ENCODE data around the gene GPR153.

GPR153 gene

DNA sequence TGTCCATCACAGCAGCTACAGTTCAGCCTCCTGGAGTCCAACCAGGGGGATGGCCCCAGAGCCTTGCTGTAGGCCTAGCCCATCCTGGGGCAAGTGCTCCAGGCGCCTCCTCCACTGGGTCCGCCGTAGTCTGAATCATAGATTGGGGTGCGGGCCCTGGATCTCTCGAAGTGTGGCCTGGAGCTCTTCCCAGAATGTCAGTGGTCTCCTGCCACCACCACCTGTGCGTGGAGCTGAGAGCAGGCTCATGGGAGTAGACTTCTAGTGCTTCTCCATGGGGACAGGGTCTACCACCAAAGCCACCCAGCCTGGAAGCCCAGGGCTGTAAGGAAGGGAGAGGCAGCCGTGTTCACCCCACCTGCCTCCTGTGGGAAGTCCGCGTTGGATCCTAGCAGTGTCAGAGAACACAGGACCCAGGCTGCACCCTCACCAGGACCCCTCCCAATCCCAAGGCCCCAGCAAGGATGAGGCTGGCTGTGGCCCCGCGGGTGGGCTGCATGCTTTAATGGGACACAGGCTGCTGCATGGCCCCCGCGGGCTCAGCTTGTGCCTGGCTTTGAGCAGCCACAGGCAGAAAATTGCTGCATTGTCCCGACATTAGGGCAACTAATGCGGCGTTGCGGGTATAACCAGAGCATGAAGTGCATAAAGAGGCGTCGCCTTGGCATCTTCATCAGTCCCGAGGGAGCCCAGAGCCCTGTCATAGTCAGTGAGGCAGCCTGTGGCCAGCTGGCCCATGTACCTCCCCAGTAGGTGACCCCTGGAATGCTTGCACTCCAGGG lies 17.7 kb downstream of the GPR153 start:
- no peak overlapping the region for H3K4me3 ChIP-seq (ENCODE audit: low read depth, low read length)
- TF ChIP-seq, protein P1, sequence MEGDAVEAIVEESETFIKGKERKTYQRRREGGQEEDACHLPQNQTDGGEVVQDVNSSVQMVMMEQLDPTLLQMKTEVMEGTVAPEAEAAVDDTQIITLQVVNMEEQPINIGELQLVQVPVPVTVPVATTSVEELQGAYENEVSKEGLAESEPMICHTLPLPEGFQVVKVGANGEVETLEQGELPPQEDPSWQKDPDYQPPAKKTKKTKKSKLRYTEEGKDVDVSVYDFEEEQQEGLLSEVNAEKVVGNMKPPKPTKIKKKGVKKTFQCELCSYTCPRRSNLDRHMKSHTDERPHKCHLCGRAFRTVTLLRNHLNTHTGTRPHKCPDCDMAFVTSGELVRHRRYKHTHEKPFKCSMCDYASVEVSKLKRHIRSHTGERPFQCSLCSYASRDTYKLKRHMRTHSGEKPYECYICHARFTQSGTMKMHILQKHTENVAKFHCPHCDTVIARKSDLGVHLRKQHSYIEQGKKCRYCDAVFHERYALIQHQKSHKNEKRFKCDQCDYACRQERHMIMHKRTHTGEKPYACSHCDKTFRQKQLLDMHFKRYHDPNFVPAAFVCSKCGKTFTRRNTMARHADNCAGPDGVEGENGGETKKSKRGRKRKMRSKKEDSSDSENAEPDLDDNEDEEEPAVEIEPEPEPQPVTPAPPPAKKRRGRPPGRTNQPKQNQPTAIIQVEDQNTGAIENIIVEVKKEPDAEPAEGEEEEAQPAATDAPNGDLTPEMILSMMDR (IDR thresholded peaks at IDR 0.05; ENCODE audit: insufficient read depth, low read length, missing control alignments) = no peak
- no peak for DNase-seq (ENCODE audit: low read depth, low spot score)
- ChIA-PET CTCF (interaction anchor here (0.7 to 12.0 kb wide), 9 partner anchors 7 to 192 kb away, joined by 3 to 537 read pairs (median 5); partner anchors contain the start of gene ICMT), POLR2A (no interaction called here)

DNA sequence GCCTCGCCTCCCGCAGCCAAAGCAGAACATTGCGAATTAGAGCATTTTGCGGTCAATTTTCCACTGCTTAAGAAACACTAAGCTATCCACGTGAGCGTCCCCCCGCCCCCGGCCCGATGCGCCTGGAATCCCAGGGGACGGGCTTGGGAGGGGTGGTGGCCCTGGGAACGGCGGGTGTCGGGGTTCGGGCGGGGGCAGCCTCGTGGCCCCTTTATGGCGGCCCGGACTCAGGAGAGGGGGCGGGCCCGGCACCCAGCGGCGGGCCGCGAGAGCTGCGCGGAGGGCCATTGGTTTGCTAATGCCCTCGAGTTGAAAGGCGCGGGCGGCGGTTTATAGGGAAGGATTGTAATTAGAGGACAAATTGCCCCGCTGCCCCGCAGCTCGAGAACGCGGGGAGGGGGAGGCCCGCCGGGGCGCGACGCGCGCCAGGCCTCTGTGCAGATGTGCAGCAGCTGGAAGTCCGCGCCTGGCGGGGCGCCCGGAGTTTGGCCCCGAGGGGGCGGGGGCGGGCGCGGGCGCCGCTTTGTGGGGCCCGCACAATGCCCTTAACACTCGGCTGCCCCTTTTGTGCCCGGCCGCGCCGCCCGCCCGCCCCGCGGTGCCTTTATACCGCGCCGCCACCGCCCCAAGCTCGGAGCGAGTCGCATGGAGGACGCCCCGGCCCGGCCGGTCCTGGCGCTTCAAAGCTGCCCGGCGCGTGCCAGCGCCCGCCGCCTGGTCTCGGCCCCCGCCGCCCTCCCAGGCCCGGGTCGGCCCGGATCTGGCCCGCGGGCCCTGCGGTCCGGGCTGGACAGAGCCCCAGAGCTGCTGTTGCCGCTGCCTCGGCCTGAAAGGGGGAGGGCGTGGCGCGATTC lies 18.8 kb downstream of the GPR153 start:
- no peak for DNase-seq (ENCODE audit: low read depth, low spot score)
- TF ChIP-seq, protein P1 (IDR thresholded peaks at IDR 0.05; ENCODE audit: insufficient read depth, low read length, missing control alignments) = no peak
- POLR2A ChIA-PET = interaction anchor here (0.7 kb wide), 1 partner anchor 141 kb away, joined by 3 read pairs; no protein-coding TSS in a partner anchor
- CTCF ChIA-PET = interaction anchor here (0.6 to 12.0 kb wide), 11 partner anchors 10 to 191 kb away, joined by 3 to 537 read pairs (median 3); partner anchors contain the start of gene ACOT7
- no peak overlapping the region for H3K4me3 ChIP-seq (ENCODE audit: low read depth, low read length)

DNA sequence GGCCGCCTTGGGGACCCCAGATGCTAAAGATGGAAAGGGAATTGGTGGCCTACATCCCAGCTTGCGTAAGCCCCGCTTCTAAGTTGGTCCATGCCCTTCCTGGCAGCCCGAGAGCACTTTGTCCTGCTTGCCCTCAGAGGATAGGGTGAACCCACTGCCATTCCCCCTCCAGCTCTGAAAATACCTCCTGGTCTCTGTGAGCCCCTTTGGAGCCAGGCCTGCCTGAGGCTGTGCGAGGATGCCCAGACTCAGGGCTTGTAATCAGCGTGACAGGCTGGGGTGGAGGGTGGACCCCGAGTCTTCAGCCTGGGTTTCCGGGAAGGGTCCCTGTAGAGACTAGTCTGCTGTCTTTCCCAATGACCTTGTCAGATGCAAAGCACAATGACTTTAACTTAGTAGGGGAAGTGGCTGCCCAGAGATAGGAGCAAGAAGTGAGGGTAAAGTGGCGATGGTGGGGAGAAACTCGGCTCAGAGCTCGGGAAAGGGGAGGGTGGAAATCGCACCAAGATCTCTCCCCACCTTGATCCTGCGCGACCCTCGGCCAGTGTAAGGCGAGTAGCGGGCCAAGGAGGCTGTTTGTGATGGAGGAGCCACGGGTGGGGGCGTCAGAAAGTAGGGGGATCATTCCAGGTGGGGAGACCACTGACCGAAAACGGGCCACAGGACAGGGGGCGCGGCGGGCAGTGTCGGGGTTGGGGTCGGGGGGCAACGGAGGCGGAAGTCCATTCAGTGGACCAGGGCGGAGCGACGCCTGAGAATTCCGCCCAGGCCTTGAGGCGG lies 19.6 kb downstream of the GPR153 start:
- DNase-seq (ENCODE audit: low read depth, low spot score) = no peak
- POLR2A ChIA-PET = no interaction called here
- CTCF ChIA-PET = interaction anchor here (1.2 to 12.0 kb wide), 5 partner anchors 9 to 190 kb away, joined by 3 to 537 read pairs (median 5); partner anchors contain the start of gene ACOT7
- no peak overlapping the region for H3K4me3 ChIP-seq (ENCODE audit: low read depth, low read length)
- TF ChIP-seq, protein P1 (IDR thresholded peaks at IDR 0.05; ENCODE audit: insufficient read depth, low read length, missing control alignments) = no peak

DNA sequence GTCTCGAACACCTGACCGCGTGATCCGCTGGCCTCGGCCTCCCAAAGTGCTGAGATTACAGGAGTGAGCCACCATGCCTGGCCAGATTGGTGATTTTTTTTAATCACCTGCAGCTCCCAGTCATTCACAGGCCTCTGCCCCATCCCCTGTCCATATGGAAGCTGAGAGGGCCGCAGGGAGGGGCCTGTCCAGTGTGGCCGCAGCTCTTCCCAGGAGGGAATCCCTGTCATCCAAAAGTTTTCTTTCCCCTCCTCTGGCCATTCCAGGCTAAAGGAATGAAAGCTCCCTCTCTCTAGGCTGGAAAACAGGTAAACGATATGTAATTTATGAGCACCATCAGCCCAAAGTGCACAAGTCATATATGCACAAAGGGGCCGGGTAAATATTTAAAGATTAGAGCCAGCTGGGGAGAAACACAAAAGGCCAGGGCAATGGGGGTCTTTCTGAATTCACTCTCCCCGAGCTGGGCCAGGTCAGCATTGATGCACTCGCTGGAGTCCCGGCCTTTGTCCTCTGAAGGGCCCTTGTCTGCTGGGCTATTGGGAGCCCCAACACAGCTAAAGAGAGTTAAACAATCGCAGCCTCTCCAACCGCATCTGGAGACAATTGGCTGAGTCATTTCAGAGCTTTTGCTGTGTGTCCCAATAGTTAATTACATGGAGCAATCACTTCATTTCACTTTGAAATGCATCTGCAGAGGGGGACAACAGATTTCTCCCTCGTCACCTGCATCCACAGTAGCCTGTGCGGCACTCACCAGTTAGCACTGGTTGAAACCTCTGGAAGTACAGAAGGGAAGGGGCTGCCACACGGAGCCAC lies 20.7 kb downstream of the GPR153 start:
- no peak overlapping the region for H3K4me3 ChIP-seq (ENCODE audit: low read depth, low read length)
- ChIA-PET POLR2A (no interaction called here), CTCF (interaction anchor here (0.9 to 2.9 kb wide), 7 partner anchors 8 to 250 kb away, joined by 3 to 14 read pairs (median 5); partner anchors contain the start of gene ACOT7)
- TF ChIP-seq, protein P1 (IDR thresholded peaks at IDR 0.05; ENCODE audit: insufficient read depth, low read length, missing control alignments) = no peak
- DNase-seq (ENCODE audit: low read depth, low spot score) = no peak

DNA sequence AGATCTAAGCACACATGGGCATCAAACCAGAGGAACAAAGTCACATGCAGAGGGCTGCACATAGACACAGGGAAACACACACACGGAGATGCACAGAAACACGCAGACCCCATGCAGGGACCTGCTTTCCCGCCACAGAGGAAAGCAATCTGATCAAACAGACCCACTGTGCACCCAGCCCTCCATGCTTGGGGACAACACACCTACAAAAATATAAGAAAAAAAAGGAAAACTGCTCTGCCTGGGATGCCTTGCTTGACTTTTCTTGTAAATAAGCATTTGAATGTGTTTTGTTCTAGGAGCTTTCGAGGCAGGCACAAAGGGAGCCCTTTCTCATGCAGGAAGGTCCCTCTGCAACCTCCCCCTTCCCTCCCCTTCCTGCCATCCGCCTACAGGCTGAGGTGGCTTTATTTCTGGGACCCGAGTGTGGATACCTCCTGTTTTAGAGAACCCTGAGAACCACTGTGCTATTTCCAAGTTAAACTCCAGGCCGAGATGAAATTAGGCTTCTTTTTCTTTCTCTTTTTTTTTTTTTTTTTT lies 21.6 kb downstream of the GPR153 start:
- no peak for DNase-seq (ENCODE audit: low read depth, low spot score)
- TF ChIP-seq, protein P1 (IDR thresholded peaks at IDR 0.05; ENCODE audit: insufficient read depth, low read length, missing control alignments) = no peak
- ChIA-PET CTCF (interaction anchor here (1.0 to 4.9 kb wide), 6 partner anchors 7 to 251 kb away, joined by 3 to 65 read pairs (median 4); partner anchors contain the start of gene HES3), POLR2A (no interaction called here)
- H3K4me3 ChIP-seq (ENCODE audit: low read depth, low read length) = no peak overlapping the region

All from AG04449 (cell line).